Measurements from ENCODE around the gene NUB1.

Gene NUB1

DNA sequence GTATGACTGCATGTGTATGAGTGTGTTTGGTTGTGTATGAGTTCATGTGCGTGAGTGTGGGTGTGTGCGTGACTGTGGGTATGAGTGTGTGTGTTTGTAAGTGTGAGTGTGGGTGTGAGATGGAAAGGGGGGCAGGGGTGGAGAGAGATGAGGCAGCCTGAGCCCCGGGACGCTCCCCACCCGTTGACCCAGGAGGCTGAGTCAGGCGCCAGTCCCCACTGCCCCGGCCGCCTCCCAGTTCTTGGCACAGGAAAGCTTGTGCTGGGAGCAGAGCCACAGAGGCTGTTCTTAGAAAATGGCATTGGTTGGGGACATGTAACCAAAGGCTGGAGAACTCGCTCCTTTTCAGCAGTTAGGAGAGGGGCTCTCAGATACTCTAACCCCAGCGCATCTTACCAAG is 27.8 kb upstream of the NUB1 start:
- no peak overlapping the region for H3K27ac ChIP-seq (ENCODE audit: low read depth, low read length)
- no peak overlapping the region for H3K9ac ChIP-seq (ENCODE audit: low read length in 5 of 5)
- H3K4me1 ChIP-seq (ENCODE audit: control insufficient read depth in 5 of 5, insufficient read depth in 5 of 5, low read length in 5 of 5), result peaks cover 0 to 16% (median 11%) of the 10 kb centered on the region in 5 donors
- peaks cover 0 to under 1% (median 0%) of the 10 kb centered on the region in 5 donors for H3K27me3 ChIP-seq (ENCODE audit: control insufficient read depth in 5 of 5, insufficient read depth in 4 of 5, low read length in 5 of 5)
- no peak overlapping the region for H3K4me3 ChIP-seq (ENCODE audit: low read depth in 1 of 5, low read length in 5 of 5)
- no peaks in the 10 kb centered on the region for H3K36me3 ChIP-seq (ENCODE audit: control insufficient read depth in 5 of 5, insufficient read depth in 5 of 5, low read length in 5 of 5)
- peaks cover 0 to 7% (median 6%) of the 10 kb centered on the region in 5 donors for H3K9me3 ChIP-seq (ENCODE audit: control insufficient read depth in 5 of 5, low read length in 5 of 5)

DNA sequence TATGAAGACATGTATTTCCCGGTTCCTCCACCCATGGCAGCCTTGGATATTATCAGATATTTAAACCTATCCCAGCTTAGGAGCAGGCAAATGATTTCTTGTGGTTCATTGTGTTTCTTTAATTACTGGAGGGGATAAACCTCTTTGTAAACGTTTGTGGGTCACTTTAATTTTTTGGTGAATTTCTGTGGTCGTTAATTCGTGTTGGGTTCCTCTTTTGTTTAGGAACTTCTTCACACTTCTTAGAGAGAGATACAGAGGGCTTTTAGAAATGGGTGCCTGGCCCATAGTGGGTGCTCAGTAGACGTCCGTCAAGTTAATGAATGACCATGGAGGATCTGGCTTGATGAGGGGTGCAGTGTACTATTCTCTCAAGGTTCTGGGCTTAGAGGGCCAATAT is 27.2 kb upstream of the NUB1 start:
- Histone ChIP-seq H3K9ac (ENCODE audit: low read length in 5 of 5) (no peak overlapping the region), H3K4me3 (ENCODE audit: low read depth in 1 of 5, low read length in 5 of 5) (no peak overlapping the region), H3K27ac (ENCODE audit: low read depth, low read length) (no peak overlapping the region), H3K4me1 (ENCODE audit: control insufficient read depth in 5 of 5, insufficient read depth in 5 of 5, low read length in 5 of 5) (peaks cover 0 to 16% (median 11%) of the 10 kb centered on the region in 5 donors), H3K27me3 (ENCODE audit: control insufficient read depth in 5 of 5, insufficient read depth in 4 of 5, low read length in 5 of 5) (no peaks in the 10 kb centered on the region), H3K36me3 (ENCODE audit: control insufficient read depth in 5 of 5, insufficient read depth in 5 of 5, low read length in 5 of 5) (no peaks in the 10 kb centered on the region), H3K9me3 (ENCODE audit: control insufficient read depth in 5 of 5, low read length in 5 of 5) (peaks cover 0 to 12% (median 9%) of the 10 kb centered on the region in 5 donors)

DNA sequence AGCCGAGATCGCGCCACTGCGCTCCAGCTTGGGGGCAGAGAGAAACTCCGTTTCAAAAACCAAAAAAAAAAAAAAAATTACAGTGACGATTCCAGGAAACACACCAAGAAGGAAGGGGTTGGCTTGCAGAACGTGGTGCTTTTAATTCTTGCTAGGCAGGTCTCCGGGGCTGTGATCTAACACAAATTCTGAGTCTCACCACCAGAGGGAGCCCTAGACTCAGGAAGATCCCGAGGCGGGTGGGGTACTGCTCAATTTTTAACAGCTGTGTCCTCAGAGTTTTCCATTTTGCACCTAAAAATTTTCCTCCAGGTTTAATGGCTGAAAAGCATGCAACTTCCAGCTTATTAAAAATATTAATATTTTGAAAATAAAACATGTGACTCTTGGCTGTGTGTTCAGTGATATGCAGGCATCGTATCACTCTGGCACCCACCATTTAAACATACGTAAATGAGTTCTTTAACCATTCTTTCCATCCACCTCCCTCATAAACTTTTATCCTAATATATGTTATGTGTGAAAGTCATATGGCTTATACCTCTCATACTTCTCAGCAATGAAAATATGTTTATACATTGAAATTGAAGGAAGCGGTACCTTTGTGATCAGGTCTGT is 26.5 kb upstream of the NUB1 start:
- H3K4me1 ChIP-seq (ENCODE audit: control insufficient read depth in 5 of 5, insufficient read depth in 5 of 5, low read length in 5 of 5), result peaks cover 0 to 16% (median 11%) of the 10 kb centered on the region in 5 donors
- H3K36me3 ChIP-seq (ENCODE audit: control insufficient read depth in 5 of 5, insufficient read depth in 5 of 5, low read length in 5 of 5), result no peaks in the 10 kb centered on the region
- no peaks in the 10 kb centered on the region for H3K27me3 ChIP-seq (ENCODE audit: control insufficient read depth in 5 of 5, insufficient read depth in 4 of 5, low read length in 5 of 5)
- no peak overlapping the region for H3K4me3 ChIP-seq (ENCODE audit: low read depth in 1 of 5, low read length in 5 of 5)
- no peak overlapping the region for H3K27ac ChIP-seq (ENCODE audit: low read depth, low read length)
- peaks cover 0 to 17% (median 10%) of the 10 kb centered on the region in 5 donors for H3K9me3 ChIP-seq (ENCODE audit: control insufficient read depth in 5 of 5, low read length in 5 of 5)
- H3K9ac ChIP-seq (ENCODE audit: low read length in 5 of 5), result no peak overlapping the region

DNA sequence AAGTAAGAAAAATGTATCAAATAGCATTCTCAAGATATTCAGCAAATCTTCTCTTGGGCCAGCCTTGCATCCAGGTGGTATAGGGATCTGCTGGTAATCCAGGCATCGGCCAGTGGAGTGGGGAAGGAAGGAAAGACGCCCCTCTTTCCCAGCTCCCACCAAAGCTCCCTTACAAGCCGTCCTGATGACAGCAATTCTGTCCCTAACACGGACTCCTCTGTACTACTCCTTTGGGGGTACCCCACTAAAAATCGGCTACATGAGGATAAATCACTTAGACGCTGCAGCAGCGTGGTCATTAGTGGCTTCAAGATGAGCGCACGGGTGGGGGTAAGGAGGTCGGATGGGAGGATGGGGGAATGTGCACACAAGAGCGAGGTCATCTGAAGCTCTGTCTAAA is 24.7 kb upstream of the NUB1 start:
- Histone ChIP-seq H3K4me1 (ENCODE audit: control insufficient read depth in 5 of 5, insufficient read depth in 5 of 5, low read length in 5 of 5) (peaks cover 0 to 16% (median 11%) of the 10 kb centered on the region in 5 donors), H3K36me3 (ENCODE audit: control insufficient read depth in 5 of 5, insufficient read depth in 5 of 5, low read length in 5 of 5) (no peaks in the 10 kb centered on the region), H3K27me3 (ENCODE audit: control insufficient read depth in 5 of 5, insufficient read depth in 4 of 5, low read length in 5 of 5) (no peaks in the 10 kb centered on the region), H3K27ac (ENCODE audit: low read depth, low read length) (no peak overlapping the region), H3K9ac (ENCODE audit: low read length in 5 of 5) (no peak overlapping the region), H3K9me3 (ENCODE audit: control insufficient read depth in 5 of 5, low read length in 5 of 5) (peaks cover 0 to 12% (median 5%) of the 10 kb centered on the region in 5 donors), H3K4me3 (ENCODE audit: low read depth in 1 of 5, low read length in 5 of 5) (no peak overlapping the region)

DNA sequence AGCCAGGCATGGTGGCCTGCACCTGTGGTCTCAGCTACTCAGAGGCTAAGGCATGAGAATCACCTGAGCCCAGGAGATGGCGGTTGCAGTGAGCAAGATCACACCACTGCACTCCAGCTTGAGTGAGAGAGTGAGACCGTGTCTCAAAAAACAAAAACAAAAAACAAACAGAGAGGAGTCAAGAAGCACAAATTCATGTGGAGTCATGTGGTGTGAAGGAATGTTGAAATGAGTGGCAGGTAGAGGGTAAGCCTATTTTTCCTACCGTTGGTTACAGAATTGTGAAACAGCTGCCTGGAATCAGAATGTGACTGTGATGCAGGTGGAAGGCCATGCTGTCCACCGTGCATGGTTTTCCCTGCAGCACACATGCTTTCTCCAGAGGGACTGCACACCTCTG is 23.7 kb upstream of the NUB1 start:
- H3K27me3 ChIP-seq (ENCODE audit: control insufficient read depth in 5 of 5, insufficient read depth in 4 of 5, low read length in 5 of 5), result no peaks in the 10 kb centered on the region
- H3K4me3 ChIP-seq (ENCODE audit: low read depth in 1 of 5, low read length in 5 of 5), result no peak overlapping the region
- no peaks in the 10 kb centered on the region for H3K36me3 ChIP-seq (ENCODE audit: control insufficient read depth in 5 of 5, insufficient read depth in 5 of 5, low read length in 5 of 5)
- H3K4me1 ChIP-seq (ENCODE audit: control insufficient read depth in 5 of 5, insufficient read depth in 5 of 5, low read length in 5 of 5), result peaks cover 0 to 16% (median 11%) of the 10 kb centered on the region in 5 donors
- H3K27ac ChIP-seq (ENCODE audit: low read depth, low read length), result no peak overlapping the region
- no peak overlapping the region for H3K9ac ChIP-seq (ENCODE audit: low read length in 5 of 5)
- H3K9me3 ChIP-seq (ENCODE audit: control insufficient read depth in 5 of 5, low read length in 5 of 5), result peaks cover 0 to 12% (median 5%) of the 10 kb centered on the region in 5 donors

DNA sequence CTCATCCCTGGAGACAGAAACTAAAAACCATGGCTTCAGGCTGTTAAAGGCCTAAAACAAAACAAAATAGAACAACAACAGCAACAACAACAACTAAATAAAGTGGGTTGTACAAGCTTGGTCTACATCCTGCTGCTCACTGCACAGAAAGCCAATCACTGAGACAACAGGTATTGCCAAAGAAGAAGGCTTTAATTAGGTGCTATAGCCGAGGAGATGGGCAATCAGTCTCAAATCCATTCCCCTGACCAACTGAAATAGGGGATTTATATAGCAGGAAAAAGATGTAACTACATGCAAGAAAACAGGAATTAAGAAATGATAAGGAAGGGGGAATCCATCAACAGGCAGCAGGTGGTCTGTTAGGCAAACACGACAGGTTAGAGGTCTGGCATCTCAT is 22.4 kb upstream of the NUB1 start:
- no peaks in the 10 kb centered on the region for H3K36me3 ChIP-seq (ENCODE audit: control insufficient read depth in 5 of 5, insufficient read depth in 5 of 5, low read length in 5 of 5)
- H3K4me3 ChIP-seq (ENCODE audit: low read depth in 1 of 5, low read length in 5 of 5), result no peak overlapping the region

DNA sequence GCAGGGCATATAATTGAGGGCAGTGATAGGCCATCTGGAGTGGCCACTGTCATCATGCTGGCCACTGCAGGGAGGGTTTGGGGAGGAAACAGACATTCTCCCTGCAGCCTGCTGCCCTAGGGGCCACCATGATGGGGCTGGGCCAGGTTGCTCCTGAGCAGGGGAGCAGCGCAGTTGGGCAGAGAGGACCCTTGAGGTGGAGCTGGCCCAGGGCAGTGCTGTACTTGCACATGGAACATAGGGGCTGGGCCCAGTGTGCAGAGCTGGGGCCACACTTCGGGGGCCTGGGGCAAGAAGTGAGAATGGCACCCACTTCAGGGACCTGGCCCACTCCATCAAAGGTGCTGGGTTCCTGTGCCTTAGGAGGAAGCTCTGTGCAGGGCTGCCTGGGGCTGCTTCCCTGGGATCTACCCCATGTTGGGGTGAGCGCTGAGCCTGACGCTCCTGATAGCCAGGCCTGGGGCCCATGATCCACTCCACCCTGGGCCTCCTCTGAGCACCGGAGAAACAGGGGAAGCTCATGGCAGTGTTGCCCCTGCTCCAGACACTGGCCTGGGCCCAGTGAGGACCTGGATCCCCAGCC is 21.3 kb upstream of the NUB1 start:
- Histone ChIP-seq H3K4me1 (ENCODE audit: control insufficient read depth in 5 of 5, insufficient read depth in 5 of 5, low read length in 5 of 5) (no peaks in the 10 kb centered on the region), H3K4me3 (ENCODE audit: low read depth in 1 of 5, low read length in 5 of 5) (no peak overlapping the region), H3K9me3 (ENCODE audit: control insufficient read depth in 5 of 5, low read length in 5 of 5) (peaks cover 0 to 12% (median 5%) of the 10 kb centered on the region in 5 donors), H3K27me3 (ENCODE audit: control insufficient read depth in 5 of 5, insufficient read depth in 4 of 5, low read length in 5 of 5) (no peaks in the 10 kb centered on the region), H3K36me3 (ENCODE audit: control insufficient read depth in 5 of 5, insufficient read depth in 5 of 5, low read length in 5 of 5) (no peaks in the 10 kb centered on the region), H3K9ac (ENCODE audit: low read length in 5 of 5) (no peak overlapping the region), H3K27ac (ENCODE audit: low read depth, low read length) (no peak overlapping the region)

More for the DNA sequence above, 22.4 kb upstream of the NUB1 start:
- H3K4me1 ChIP-seq (ENCODE audit: control insufficient read depth in 5 of 5, insufficient read depth in 5 of 5, low read length in 5 of 5), result peaks cover 0 to 8% (median 5%) of the 10 kb centered on the region in 5 donors
- no peaks in the 10 kb centered on the region for H3K27me3 ChIP-seq (ENCODE audit: control insufficient read depth in 5 of 5, insufficient read depth in 4 of 5, low read length in 5 of 5)
- no peak overlapping the region for H3K9ac ChIP-seq (ENCODE audit: low read length in 5 of 5)
- H3K9me3 ChIP-seq (ENCODE audit: control insufficient read depth in 5 of 5, low read length in 5 of 5), result peaks cover 0 to 12% (median 5%) of the 10 kb centered on the region in 5 donors
- no peak overlapping the region for H3K27ac ChIP-seq (ENCODE audit: low read depth, low read length)

DNA sequence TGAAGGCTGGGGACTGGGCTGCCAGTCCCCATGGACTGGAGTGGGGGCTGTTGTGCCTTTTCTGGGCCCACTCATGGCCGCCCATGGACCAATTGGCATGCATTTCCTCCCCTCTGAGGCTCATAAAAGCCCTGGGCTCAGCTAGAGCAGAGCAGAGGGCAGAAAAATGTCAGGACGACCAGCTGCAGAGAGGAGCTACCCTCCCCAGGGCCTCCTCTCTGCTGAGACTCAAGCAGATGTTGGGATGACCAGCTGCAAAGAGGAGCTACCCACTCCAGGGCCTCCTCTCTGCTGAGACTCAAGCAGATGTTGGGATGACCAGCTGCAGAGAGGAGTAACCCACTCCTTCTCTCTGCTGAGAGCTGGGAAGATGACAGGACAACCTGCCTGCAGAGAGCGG is 20.3 kb upstream of the NUB1 start:
- Histone ChIP-seq H3K27me3 (ENCODE audit: control insufficient read depth in 5 of 5, insufficient read depth in 4 of 5, low read length in 5 of 5) (no peaks in the 10 kb centered on the region), H3K4me1 (ENCODE audit: control insufficient read depth in 5 of 5, insufficient read depth in 5 of 5, low read length in 5 of 5) (no peaks in the 10 kb centered on the region), H3K4me3 (ENCODE audit: low read depth in 1 of 5, low read length in 5 of 5) (no peak overlapping the region), H3K9ac (ENCODE audit: low read length in 5 of 5) (no peak overlapping the region), H3K27ac (ENCODE audit: low read depth, low read length) (no peak overlapping the region), H3K9me3 (ENCODE audit: control insufficient read depth in 5 of 5, low read length in 5 of 5) (peaks cover 0 to 12% (median 5%) of the 10 kb centered on the region in 5 donors), H3K36me3 (ENCODE audit: control insufficient read depth in 5 of 5, insufficient read depth in 5 of 5, low read length in 5 of 5) (no peaks in the 10 kb centered on the region)

DNA sequence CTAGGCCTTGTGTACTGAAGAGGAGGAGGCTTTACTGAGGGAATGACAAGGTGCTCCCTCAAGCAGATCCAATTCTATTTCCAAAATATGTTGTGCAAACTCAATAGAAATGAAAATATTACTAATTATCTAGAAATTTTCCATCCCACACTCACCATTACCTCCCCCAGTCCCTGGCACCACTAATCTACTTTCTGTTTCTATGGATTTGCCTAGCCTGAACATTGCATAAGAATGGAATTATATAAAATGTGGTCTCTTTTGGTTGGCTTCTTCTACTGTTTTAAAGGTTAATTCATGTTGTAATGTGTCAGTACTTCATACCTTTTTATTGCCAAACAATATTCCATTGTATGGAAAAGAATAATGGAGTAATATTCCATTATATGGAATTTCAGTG is 18.7 kb upstream of the NUB1 start:
- Histone ChIP-seq H3K27ac (ENCODE audit: low read depth, low read length) (no peak overlapping the region), H3K9me3 (ENCODE audit: control insufficient read depth in 5 of 5, low read length in 5 of 5) (peaks cover 0 to 12% (median 5%) of the 10 kb centered on the region in 5 donors), H3K27me3 (ENCODE audit: control insufficient read depth in 5 of 5, insufficient read depth in 4 of 5, low read length in 5 of 5) (no peaks in the 10 kb centered on the region), H3K4me3 (ENCODE audit: low read depth in 1 of 5, low read length in 5 of 5) (no peak overlapping the region), H3K9ac (ENCODE audit: low read length in 5 of 5) (no peak overlapping the region), H3K36me3 (ENCODE audit: control insufficient read depth in 5 of 5, insufficient read depth in 5 of 5, low read length in 5 of 5) (no peaks in the 10 kb centered on the region), H3K4me1 (ENCODE audit: control insufficient read depth in 5 of 5, insufficient read depth in 5 of 5, low read length in 5 of 5) (peaks cover 0 to 4% (median 0%) of the 10 kb centered on the region in 5 donors)

DNA sequence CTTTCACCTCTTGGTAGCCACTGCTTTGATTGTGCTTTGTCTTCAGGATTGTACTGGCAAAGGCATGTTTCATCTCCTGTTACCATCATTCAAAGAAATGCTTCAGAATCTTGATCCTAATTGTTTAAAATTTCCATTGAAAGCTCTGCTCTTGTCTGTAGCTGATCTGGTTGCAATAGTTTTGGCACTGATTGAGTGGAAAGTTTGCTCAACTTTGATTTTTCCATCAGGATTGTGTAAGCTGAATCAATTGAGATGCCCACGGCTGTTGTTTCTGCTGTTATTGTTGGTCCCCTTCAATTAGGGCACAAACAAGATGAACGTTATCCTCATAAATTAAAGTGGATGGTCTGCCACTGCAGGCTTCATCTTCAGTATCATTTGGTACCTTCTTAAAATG is 14.6 kb upstream of the NUB1 start:
- no peaks in the 10 kb centered on the region for H3K36me3 ChIP-seq (ENCODE audit: control insufficient read depth in 5 of 5, insufficient read depth in 5 of 5, low read length in 5 of 5)
- H3K4me1 ChIP-seq (ENCODE audit: control insufficient read depth in 5 of 5, insufficient read depth in 5 of 5, low read length in 5 of 5), result peaks cover 0 to 4% (median 0%) of the 10 kb centered on the region in 5 donors
- H3K4me3 ChIP-seq (ENCODE audit: low read depth in 1 of 5, low read length in 5 of 5), result no peak overlapping the region
- peak overlapping the region; percentile 68 for H3K27ac ChIP-seq (ENCODE audit: low read depth, low read length)
- H3K9ac ChIP-seq (ENCODE audit: low read length in 5 of 5), result no peak overlapping the region
- H3K27me3 ChIP-seq (ENCODE audit: control insufficient read depth in 5 of 5, insufficient read depth in 4 of 5, low read length in 5 of 5), result no peaks in the 10 kb centered on the region
- no peaks in the 10 kb centered on the region for H3K9me3 ChIP-seq (ENCODE audit: control insufficient read depth in 5 of 5, low read length in 5 of 5)
